T-helper 22 cell (primary cell): Measurements from ENCODE around the gene TNNI2.
"Not testable (repeated sequence)": the region's sequence is repeated elsewhere in the genome, so short reads cannot be mapped to it uniquely, and the experiment has no call there.

Source experiments
- DNase-seq: peaks from one replicate; pipeline ENCODE4 v3.0.0-alpha.2; 2020; ENCODE audit warnings: low read depth

TNNI2 gene

GRCh38 chr11:1838426-1839144 is at the start of gene TNNI2:
TSS of gene TNNI2 (plus strand) at chr11:1838981. CDS start at chr11:1839697, 716 bp downstream.
- DNase-seq: no peak

GRCh38 chr11:1791912-1792311 is 46.9 kb upstream of the TNNI2 start:
- no peak for DNase-seq

- DNase-seq: no peak
Measured at GRCh38 chr11:1792461-1792860, 46.3 kb upstream of the TNNI2 start.

GRCh38 chr11:1793081-1793480 is 45.7 kb upstream of the TNNI2 start:
- DNase-seq: no peak

- no peak for DNase-seq
Measured at GRCh38 chr11:1796413-1797011, 42.3 kb upstream of the TNNI2 start.

GRCh38 chr11:1797391-1798125 is 41.2 kb upstream of the TNNI2 start:
- no peak for DNase-seq

GRCh38 chr11:1803246-1803645 is 35.5 kb upstream of the TNNI2 start:
- no peak for DNase-seq

- not testable (repeated sequence) for DNase-seq
Measured at GRCh38 chr11:1803835-1804519, 34.8 kb upstream of the TNNI2 start.

- no peak for DNase-seq
Measured at GRCh38 chr11:1805525-1805924, 33.3 kb upstream of the TNNI2 start.

GRCh38 chr11:1807264-1807995 is 31.4 kb upstream of the TNNI2 start:
- no peak for DNase-seq

GRCh38 chr11:1810761-1811160 is 28.0 kb upstream of the TNNI2 start:
- DNase-seq: no peak

- no peak for DNase-seq
Measured at GRCh38 chr11:1812274-1812673, 26.5 kb upstream of the TNNI2 start.

- DNase-seq: no peak
Measured at GRCh38 chr11:1812801-1813200, 26.0 kb upstream of the TNNI2 start.

- not testable (repeated sequence) for DNase-seq
Measured at GRCh38 chr11:1813356-1813755, 25.4 kb upstream of the TNNI2 start.

- no peak for DNase-seq
Measured at GRCh38 chr11:1814691-1815090, 24.1 kb upstream of the TNNI2 start.

- DNase-seq: no peak
Measured at GRCh38 chr11:1815311-1815710, 23.5 kb upstream of the TNNI2 start.

GRCh38 chr11:1815751-1816150 is 23.0 kb upstream of the TNNI2 start:
- DNase-seq: no peak

GRCh38 chr11:1817000-1817399 is 21.8 kb upstream of the TNNI2 start:
- no peak for DNase-seq

GRCh38 chr11:1817511-1817910 is 21.3 kb upstream of the TNNI2 start:
- no peak for DNase-seq

- DNase-seq: no peak
Measured at GRCh38 chr11:1819074-1819473, 19.7 kb upstream of the TNNI2 start.

GRCh38 chr11:1820463-1821325 is 18.1 kb upstream of the TNNI2 start:
- DNase-seq: no peak
